Caco-2 (cell line): ENCODE measurements around the gene DGCR2. TPM values are rescaled to one million over a fixed set of nuclear protein-coding genes. Genes with fewer than 3 reads are reported as not detected.

Source experiments
- BruUV-seq: library from RNA; stranded (reverse); fragments of 400-500 nt; replicated peaks from 2 replicates; lab custom pipeline; 2021; lab: Mats Ljungman, UMichigan
- CTCF ChIA-PET: fragments of 300-600 bp; sonication (Branson Sonifier 250); formaldehyde crosslinking; loops from one replicate; lab custom pipeline; 2022; ENCODE audit warnings: antibody characterized with exemption; lab: Charles Lee
- POLR2A ChIA-PET: fragments of 300-600 bp; sonication (Branson Sonifier 250); formaldehyde crosslinking; loops from one replicate; lab custom pipeline; 2022; ENCODE audit warnings: antibody characterized with exemption; lab: Charles Lee
- DNase-seq, 2 experiments: peaks; one replicate each; pipeline versions ENCODE4 v3.0.0 to v3.0.0-alpha.2; 2020 to 2022
- H3K27me3 ChIP-seq: replicated peaks from 2 replicates; pipeline ENCODE4 v1.6.0; 2011; ENCODE audit warnings: low read length; ENCODE audit not compliant: control insufficient read depth, insufficient read depth
- H3K36me3 ChIP-seq: 2 replicates; pipeline ENCODE4 v1.5.1; 2011; ENCODE audit warnings: low read length; ENCODE audit not compliant: control insufficient read depth, insufficient read depth
- H3K4me1 ChIP-seq: fragments of 250-450 bp; sonication (Bioruptor Pico); 2 replicates; pipeline ENCODE4 v1.5.1; 2020; ENCODE audit warnings: mild to moderate bottlenecking
- H3K4me3 ChIP-seq: 2 replicates; pipeline ENCODE4 v1.5.1; 2011; ENCODE audit warnings: low read depth, mild to moderate bottlenecking, control low read depth, low read length
- H3K9me3 ChIP-seq: fragments of 250-450 bp; sonication (Bioruptor Pico); 2 replicates; pipeline ENCODE4 v1.5.1; 2020; ENCODE audit warnings: mild to moderate bottlenecking, moderate library complexity
- H3K27ac Mint-ChIP-seq: one replicate; pipeline ENCODE4 v1.8.0; 2022; ENCODE audit warnings: mixed read lengths; ENCODE audit not compliant: unreplicated experiment
- H3K27me3 Mint-ChIP-seq: one replicate; pipeline ENCODE4 v1.8.0; 2022; ENCODE audit warnings: mixed read lengths; ENCODE audit not compliant: insufficient read depth, unreplicated experiment
- H3K36me3 Mint-ChIP-seq: one replicate; pipeline ENCODE4 v1.8.0; 2022; ENCODE audit warnings: mild to moderate bottlenecking, mixed read lengths; ENCODE audit not compliant: insufficient read depth, unreplicated experiment
- H3K4me1 Mint-ChIP-seq: one replicate; pipeline ENCODE4 v1.8.0; 2022; ENCODE audit warnings: low read depth, mixed read lengths; ENCODE audit not compliant: unreplicated experiment
- H3K4me3 Mint-ChIP-seq: one replicate; pipeline ENCODE4 v1.8.0; 2022; ENCODE audit warnings: mild to moderate bottlenecking, moderate library complexity, mixed read lengths; ENCODE audit not compliant: unreplicated experiment
- H3K9me3 Mint-ChIP-seq: one replicate; pipeline ENCODE4 v1.8.0; 2022; ENCODE audit warnings: mixed read lengths; ENCODE audit not compliant: unreplicated experiment
- CTCF ChIP-seq, 2 experiments: fragments of 200-600 bp in 1 of 2; IDR thresholded peaks; 1 replicate in 1 of 2; 2 replicates in 1 of 2; pipeline versions ENCODE4 v1.5.1 to v1.8.0; 2011 to 2022; ENCODE audit warnings: antibody characterized with exemption in 1 of 2, control low read depth in 1 of 2, inconsistent platforms in 1 of 2, low read depth in 1 of 2, low read length in 1 of 2, mild to moderate bottlenecking in 1 of 2, moderate library complexity in 1 of 2; ENCODE audit not compliant: insufficient read depth in 1 of 2, severe bottlenecking in 1 of 2, unreplicated experiment in 1 of 2
- intact Hi-C: fragments of 100-400 bp; cut with micrococcal nuclease; formaldehyde crosslinking; loops from one replicate; pipeline ENCODE4 v1.10.0; 2022; ENCODE audit not compliant: unreplicated experiment
- total RNA-seq: library from RNA; stranded (reverse); gene quantifications from 2 replicates; pipeline ENCODE4 v1.2.3, GENCODE V29; 2022

The DGCR2 gene
- total RNA-seq, 1 experiment from 2014 or later, result 67.9 TPM

DNA sequence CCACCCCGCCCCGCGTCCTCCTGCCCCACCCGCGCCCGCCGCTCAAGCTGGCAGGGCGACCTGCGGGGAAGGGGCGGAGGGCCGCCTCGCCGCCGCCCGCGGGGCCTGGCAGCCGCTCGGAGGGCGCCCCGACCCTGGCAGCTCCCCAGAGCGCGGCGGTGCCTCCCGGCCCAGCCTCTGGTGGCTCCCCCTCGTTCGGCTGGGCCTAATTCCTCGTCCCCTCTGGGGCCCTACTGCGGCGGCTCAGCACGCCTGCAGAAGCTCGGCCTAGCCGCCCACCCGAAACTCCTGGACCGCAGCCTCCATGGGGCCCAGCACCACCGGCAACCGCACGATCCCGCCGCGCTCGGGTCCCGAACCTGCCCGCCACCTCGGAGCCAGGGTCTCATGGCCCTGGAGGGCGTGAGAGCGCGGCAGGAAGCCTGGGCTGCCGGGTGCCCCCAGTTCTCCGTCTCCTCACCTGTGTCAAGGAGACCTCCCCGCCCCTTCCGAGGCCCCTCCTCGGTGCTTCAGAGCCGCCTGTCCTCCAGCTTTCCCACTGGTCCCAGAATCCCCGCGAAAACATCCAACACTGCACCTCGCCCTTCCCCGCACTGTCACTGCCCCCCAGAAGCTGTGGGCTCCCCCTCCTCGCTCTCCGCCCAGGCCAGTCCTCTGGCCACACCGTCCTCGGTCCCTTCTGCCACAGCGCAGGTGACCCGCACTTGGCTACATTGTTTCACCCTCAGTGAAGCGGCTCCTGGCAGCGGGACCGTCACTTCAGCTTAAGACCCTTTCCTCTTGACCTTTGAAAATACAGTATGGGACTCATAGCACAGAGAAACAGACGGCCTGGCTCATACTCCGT lies 28.5 kb upstream of the DGCR2 start:
- H3K4me1 ChIP-seq, result no peaks in the 10 kb centered on the region
- H3K9me3 Mint-ChIP-seq, result no peaks in the 10 kb centered on the region
- peak overlapping the region; percentile 59 for H3K4me3 Mint-ChIP-seq

GRCh38 chr22:19149991-19150390 lies 27.8 kb upstream of the DGCR2 start, which contains the start of gene GSC2:
Gene GSC2 (minus strand): TSS chr22:19150292. CDS start chr22:19150283, 9 bp downstream.
- Histone ChIP-seq H3K9me3 (no peaks in the 10 kb centered on the region), H3K4me1 (no peaks in the 10 kb centered on the region), H3K27me3 (no peaks in the 10 kb centered on the region), H3K4me3 (peak within 1 kb of the TSS; percentile 27), H3K36me3 (no peaks in the 10 kb centered on the region)
- Mint-ChIP-seq H3K4me1 (no peaks in the 10 kb centered on the region), H3K36me3 (no peaks in the 10 kb centered on the region), H3K9me3 (no peaks in the 10 kb centered on the region), H3K4me3 (peak within 1 kb of the TSS; percentile 59), H3K27me3 (peaks cover 20% of the 10 kb centered on the region), H3K27ac (no peak within 1 kb of the TSS)
- TF ChIP-seq CTCF (IDR thresholded peaks at IDR 0.05; ENCODE audit: insufficient read depth in 1 of 2, low read depth in 1 of 2, low read length in 1 of 2, severe bottlenecking in 1 of 2, unreplicated experiment in 1 of 2), result no peak
- intact Hi-C loops, result no loop called here
- ChIA-PET POLR2A (interaction anchor here (0.5 kb wide), 1 partner anchor 13 kb away, joined by 6 read pairs; no protein-coding TSS in a partner anchor), CTCF (no interaction called here)
- DNase-seq, result no peak
- BruUV-seq, result no TSS peak

More for the DNA sequence above, 28.5 kb upstream of the DGCR2 start:
- Histone ChIP-seq H3K9me3 (no peaks in the 10 kb centered on the region), H3K27me3 (no peaks in the 10 kb centered on the region), H3K4me3 (no peak overlapping the region), H3K36me3 (no peaks in the 10 kb centered on the region)
- H3K27ac Mint-ChIP-seq, result no peak overlapping the region
- TF ChIP-seq CTCF (IDR thresholded peaks at IDR 0.05; ENCODE audit: insufficient read depth in 1 of 2, low read depth in 1 of 2, low read length in 1 of 2, severe bottlenecking in 1 of 2, unreplicated experiment in 1 of 2), result no peak
- no peaks in the 10 kb centered on the region for H3K36me3 Mint-ChIP-seq
- intact Hi-C loops, result no loop called here
- H3K4me1 Mint-ChIP-seq, result no peaks in the 10 kb centered on the region
- ChIA-PET CTCF (interaction anchor here (1.6 kb wide), 1 partner anchor 28 kb away, joined by 3 read pairs; the partner anchor contains the start of gene SLC25A1), POLR2A (no interaction called here)
- no TSS peak for BruUV-seq
- DNase-seq, result no peak
- H3K27me3 Mint-ChIP-seq, result peaks cover 20% of the 10 kb centered on the region

DNA sequence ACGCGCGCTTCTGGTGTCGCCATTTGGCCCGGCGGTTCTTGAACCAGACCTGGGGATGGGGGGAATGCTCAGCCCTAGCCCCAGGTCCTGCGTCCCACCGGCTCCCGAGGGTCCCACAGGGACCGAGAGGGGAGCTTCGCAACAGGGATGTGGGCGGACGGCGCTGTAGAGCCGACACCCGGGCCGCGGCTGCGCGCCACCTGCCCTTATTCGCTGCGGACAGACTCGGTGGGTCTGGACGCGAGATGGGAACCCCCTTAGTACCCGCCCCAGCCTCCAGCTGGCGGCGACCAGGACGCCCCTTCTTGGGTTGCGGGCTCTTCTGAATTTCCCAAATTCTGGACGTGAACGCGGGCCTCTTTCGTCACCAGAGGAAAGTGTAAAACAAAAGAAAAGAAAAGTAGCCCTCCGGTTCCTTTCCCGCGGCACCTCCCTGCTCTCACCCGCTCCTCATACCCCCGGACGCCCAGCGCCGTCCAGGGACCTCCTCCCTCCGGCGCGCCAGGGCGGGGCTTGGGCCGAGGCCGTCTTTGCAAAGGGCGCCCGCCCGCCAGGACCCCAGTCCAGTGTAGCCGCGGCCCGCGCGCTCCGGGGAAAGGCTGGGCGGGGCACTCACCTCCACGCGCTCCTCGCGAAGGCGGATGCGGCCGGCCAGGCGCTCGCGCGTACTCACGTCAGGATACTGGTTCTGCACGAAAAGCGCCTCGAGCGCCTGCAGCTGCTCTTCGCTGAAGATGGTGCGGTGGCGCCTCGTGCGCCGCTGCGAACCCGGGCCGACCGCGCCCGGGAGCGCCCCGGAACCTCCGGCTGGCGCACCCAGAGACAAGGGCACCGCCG lies 27.1 kb upstream of the DGCR2 start:
- POLR2A ChIA-PET, result no interaction called here
- H3K27me3 ChIP-seq, result no peaks in the 10 kb centered on the region

More for the DNA sequence above, 27.1 kb upstream of the DGCR2 start:
- TF ChIP-seq CTCF (IDR thresholded peaks at IDR 0.05; ENCODE audit: insufficient read depth in 1 of 2, low read depth in 1 of 2, low read length in 1 of 2, severe bottlenecking in 1 of 2, unreplicated experiment in 1 of 2), result no peak
- Mint-ChIP-seq H3K36me3 (peaks cover 5% of the 10 kb centered on the region), H3K27me3 (peaks cover 20% of the 10 kb centered on the region), H3K9me3 (no peaks in the 10 kb centered on the region), H3K27ac (no peak overlapping the region), H3K4me1 (peaks cover 2% of the 10 kb centered on the region), H3K4me3 (no peak overlapping the region)
- Histone ChIP-seq H3K4me1 (no peaks in the 10 kb centered on the region), H3K36me3 (no peaks in the 10 kb centered on the region), H3K4me3 (peak overlapping the region; percentile 27), H3K9me3 (no peaks in the 10 kb centered on the region)
- intact Hi-C loops, result no loop called here
- BruUV-seq, result no TSS peak
- CTCF ChIA-PET, result no interaction called here
- peak in 1 of 2 experiments; percentile 34 for DNase-seq
